ENCODE data around the gene BLTP3B. TPM values are rescaled to one million over a fixed set of nuclear protein-coding genes. Genes with fewer than 3 reads are reported as not detected.

The BLTP3B gene
- total and polyA plus RNA-seq, 2 of the 13 experiments (the other 11 are each of a cell fraction or from before 2014, with no cell fraction given), result 15.6 to 24.4 TPM

DNA sequence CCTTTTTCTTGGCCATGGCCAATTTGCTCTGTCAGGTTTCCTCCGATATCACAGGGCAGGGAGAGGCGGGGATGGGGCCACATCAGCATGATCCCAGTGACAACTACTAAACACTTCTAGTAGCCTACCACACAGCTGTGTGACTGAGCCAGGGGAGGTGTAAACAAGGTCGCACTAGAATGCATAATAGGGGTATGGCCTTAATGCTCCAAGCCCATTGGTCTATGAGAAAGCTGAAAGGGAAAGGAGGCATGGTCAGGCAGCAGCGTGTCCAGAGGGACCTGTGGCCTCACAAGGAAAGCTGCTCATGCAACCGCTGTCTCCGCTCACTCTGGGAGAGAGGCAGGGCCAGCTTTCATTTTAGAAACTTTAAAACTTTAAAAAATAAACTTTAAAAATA, 30.4 kb upstream of the BLTP3B start (continued):
- TF ChIP-seq, protein P1, sequence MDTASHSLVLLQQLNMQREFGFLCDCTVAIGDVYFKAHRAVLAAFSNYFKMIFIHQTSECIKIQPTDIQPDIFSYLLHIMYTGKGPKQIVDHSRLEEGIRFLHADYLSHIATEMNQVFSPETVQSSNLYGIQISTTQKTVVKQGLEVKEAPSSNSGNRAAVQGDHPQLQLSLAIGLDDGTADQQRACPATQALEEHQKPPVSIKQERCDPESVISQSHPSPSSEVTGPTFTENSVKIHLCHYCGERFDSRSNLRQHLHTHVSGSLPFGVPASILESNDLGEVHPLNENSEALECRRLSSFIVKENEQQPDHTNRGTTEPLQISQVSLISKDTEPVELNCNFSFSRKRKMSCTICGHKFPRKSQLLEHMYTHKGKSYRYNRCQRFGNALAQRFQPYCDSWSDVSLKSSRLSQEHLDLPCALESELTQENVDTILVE (CRISPR knock-in tag; IDR thresholded peaks at IDR 0.05), result no peak
- no peak for TF ChIP-seq GPN1 (CRISPR knock-in tag; IDR thresholded peaks at IDR 0.05; ENCODE audit: borderline replicate concordance)

DNA sequence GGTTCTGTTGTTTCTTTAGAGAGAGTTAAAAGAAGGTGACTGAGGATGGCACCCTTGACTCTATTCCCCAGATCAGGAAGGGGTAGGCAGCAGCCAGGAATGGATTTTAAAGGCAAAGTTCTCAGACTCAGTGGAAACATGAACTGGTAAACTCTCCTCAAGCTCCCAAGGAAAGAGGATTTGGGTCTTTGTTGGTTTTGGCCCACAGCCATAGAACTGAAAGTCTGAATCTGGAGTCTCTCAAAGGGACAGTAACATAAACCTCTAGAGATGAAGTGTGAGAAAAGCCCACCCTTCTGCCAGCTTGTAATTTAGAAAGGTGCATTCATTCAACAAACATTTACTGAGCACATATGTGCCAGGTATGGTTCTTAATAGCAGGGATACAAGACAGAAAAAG, 28.6 kb upstream of the BLTP3B start:
- CTCF ChIA-PET (ENCODE audit: low intra/inter-chr PET ratio, low total read pairs), result no interaction called here
- FAIRE-seq, result no peak

More for the DNA sequence above, 28.6 kb upstream of the BLTP3B start:
- Histone ChIP-seq H3K36me3 (replicated peaks in 1 of 2; ENCODE audit: control insufficient read depth in 1 of 2, insufficient read depth in 2 of 2, low read length in 2 of 2) (peaks cover 2 to 9% of the 10 kb centered on the region in 2 experiments; a peak in 4 of 5 replicates), H3K27ac (ENCODE audit: extremely low read length, insufficient read depth, low read length) (no peak overlapping the region), H4K20me1 (ENCODE audit: insufficient read depth, low read length) (no peaks in the 10 kb centered on the region), H3K4me1 (ENCODE audit: insufficient read depth, low read length) (peaks cover 17% of the 10 kb centered on the region), H3K27me3 (ENCODE audit: control insufficient read depth in 1 of 2, insufficient read depth in 2 of 2, low read length in 2 of 2) (no peaks in the 10 kb centered on the region), H2AFZ (ENCODE audit: low read length) (no peak overlapping the region), H3K79me2 (ENCODE audit: insufficient read depth, low read length) (no peaks in the 10 kb centered on the region), H3K4me3 (replicated peaks in 1 of 3; ENCODE audit: insufficient read depth in 1 of 3, low read depth in 2 of 3, low read length in 3 of 3) (no peak overlapping the region), H3K9ac (ENCODE audit: insufficient read depth, low read depth, low read length) (no peak overlapping the region), H3K9me3 (ENCODE audit: low read length) (no peaks in the 10 kb centered on the region), H3K4me2 (ENCODE audit: low read depth, low read length) (no peak overlapping the region)
- DNase-seq (ENCODE audit: low spot score), result no peak
- intact Hi-C loops (cut with micrococcal nuclease; ENCODE audit: unreplicated experiment), result no loop called here
- TF ChIP-seq FOXC1 (CRISPR knock-in tag; IDR thresholded peaks at IDR 0.05; ENCODE audit: borderline replicate concordance) (no peak), ZNF17 (CRISPR knock-in tag; IDR thresholded peaks at IDR 0.05) (no peak), CAMTA2 (CRISPR knock-in tag; IDR thresholded peaks at IDR 0.05; ENCODE audit: borderline replicate concordance) (no peak), FOXA3 (CRISPR knock-in tag; IDR thresholded peaks at IDR 0.05) (no peak), NCOA5 (CRISPR knock-in tag; IDR thresholded peaks at IDR 0.05) (no peak), ARNTL (CRISPR knock-in tag; IDR thresholded peaks at IDR 0.05) (no peak), NFIB (CRISPR knock-in tag; IDR thresholded peaks at IDR 0.05; ENCODE audit: borderline replicate concordance) (no peak), DPF2 (CRISPR knock-in tag; IDR thresholded peaks at IDR 0.05; ENCODE audit: borderline replicate concordance, low read depth) (no peak), IKZF1 (IDR thresholded peaks at IDR 0.05) (no peak), TCF12 (IDR thresholded peaks at IDR 0.05) (no peak), TCF12 (CRISPR knock-in tag; IDR thresholded peaks at IDR 0.05) (no peak), THYN1 (CRISPR knock-in tag; IDR thresholded peaks at IDR 0.05; ENCODE audit: borderline replicate concordance, low read depth) (no peak), SUZ12 (IDR thresholded peaks at IDR 0.05; ENCODE audit: low read depth, low read length) (no peak), ZNF547 (CRISPR knock-in tag; IDR thresholded peaks at IDR 0.05) (no peak)
- TF ChIP-seq, protein P2, sequence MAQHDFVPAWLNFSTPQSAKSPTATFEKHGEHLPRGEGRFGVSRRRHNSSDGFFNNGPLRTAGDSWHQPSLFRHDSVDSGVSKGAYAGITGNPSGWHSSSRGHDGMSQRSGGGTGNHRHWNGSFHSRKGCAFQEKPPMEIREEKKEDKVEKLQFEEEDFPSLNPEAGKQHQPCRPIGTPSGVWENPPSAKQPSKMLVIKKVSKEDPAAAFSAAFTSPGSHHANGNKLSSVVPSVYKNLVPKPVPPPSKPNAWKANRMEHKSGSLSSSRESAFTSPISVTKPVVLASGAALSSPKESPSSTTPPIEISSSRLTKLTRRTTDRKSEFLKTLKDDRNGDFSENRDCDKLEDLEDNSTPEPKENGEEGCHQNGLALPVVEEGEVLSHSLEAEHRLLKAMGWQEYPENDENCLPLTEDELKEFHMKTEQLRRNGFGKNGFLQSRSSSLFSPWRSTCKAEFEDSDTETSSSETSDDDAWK (CRISPR knock-in tag; IDR thresholded peaks at IDR 0.05), result no peak
- TF ChIP-seq, protein P3, sequence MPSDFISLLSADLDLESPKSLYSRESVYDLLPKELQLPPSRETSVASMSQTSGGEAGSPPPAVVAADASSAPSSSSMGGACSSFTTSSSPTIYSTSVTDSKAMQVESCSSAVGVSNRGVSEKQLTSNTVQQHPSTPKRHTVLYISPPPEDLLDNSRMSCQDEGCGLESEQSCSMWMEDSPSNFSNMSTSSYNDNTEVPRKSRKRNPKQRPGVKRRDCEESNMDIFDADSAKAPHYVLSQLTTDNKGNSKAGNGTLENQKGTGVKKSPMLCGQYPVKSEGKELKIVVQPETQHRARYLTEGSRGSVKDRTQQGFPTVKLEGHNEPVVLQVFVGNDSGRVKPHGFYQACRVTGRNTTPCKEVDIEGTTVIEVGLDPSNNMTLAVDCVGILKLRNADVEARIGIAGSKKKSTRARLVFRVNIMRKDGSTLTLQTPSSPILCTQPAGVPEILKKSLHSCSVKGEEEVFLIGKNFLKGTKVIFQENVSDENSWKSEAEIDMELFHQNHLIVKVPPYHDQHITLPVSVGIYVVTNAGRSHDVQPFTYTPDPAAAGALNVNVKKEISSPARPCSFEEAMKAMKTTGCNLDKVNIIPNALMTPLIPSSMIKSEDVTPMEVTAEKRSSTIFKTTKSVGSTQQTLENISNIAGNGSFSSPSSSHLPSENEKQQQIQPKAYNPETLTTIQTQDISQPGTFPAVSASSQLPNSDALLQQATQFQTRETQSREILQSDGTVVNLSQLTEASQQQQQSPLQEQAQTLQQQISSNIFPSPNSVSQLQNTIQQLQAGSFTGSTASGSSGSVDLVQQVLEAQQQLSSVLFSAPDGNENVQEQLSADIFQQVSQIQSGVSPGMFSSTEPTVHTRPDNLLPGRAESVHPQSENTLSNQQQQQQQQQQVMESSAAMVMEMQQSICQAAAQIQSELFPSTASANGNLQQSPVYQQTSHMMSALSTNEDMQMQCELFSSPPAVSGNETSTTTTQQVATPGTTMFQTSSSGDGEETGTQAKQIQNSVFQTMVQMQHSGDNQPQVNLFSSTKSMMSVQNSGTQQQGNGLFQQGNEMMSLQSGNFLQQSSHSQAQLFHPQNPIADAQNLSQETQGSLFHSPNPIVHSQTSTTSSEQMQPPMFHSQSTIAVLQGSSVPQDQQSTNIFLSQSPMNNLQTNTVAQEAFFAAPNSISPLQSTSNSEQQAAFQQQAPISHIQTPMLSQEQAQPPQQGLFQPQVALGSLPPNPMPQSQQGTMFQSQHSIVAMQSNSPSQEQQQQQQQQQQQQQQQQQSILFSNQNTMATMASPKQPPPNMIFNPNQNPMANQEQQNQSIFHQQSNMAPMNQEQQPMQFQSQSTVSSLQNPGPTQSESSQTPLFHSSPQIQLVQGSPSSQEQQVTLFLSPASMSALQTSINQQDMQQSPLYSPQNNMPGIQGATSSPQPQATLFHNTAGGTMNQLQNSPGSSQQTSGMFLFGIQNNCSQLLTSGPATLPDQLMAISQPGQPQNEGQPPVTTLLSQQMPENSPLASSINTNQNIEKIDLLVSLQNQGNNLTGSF (CRISPR knock-in tag; IDR thresholded peaks at IDR 0.05), result no peak
- no peak for ATAC-seq
- in situ Hi-C loops (cut with HindIII; ENCODE audit: extremely low pct_ligation_motif_present, low pct_unique_long_range_greater_than_20kb), result no loop called here
- POLR2A ChIA-PET, result interaction anchor here (0.6 to 1.4 kb wide), 2 partner anchors 8 to 30 kb away, joined by 4 to 5 read pairs; partner anchors contain the start of gene ACTR6
- BruUV-seq (replicated peaks), result no TSS peak

All from HepG2 (cell line).